ENCODE measurements around the gene ZNF827. TPM values are rescaled to one million over a fixed set of nuclear protein-coding genes. Genes with fewer than 3 reads are reported as not detected.

Gene ZNF827
- total and polyA plus RNA-seq, 2 of the 8 experiments (the other 6 are each of a cell fraction or from before 2014, with no cell fraction given), result 25.3 to 26.2 TPM

GRCh38 chr4:145818011-145818410 lies 120.6 kb downstream of the ZNF827 start (continued):
- TF ChIP-seq USF2 (IDR thresholded peaks at IDR 0.05; ENCODE audit: low read length), result no peak
- TF ChIP-seq RNF2 (IDR thresholded peaks at IDR 0.05; ENCODE audit: borderline replicate concordance, low read depth, low read length, missing control alignments, poor library complexity, severe bottlenecking), result no peak

Measured in H1 (cell line).